Stimulated activated CD8-positive, alpha-beta memory T cell treated with anti-CD3 and anti-CD28 coated beads, Interleukin-7, amount 100 ng/mL, for 48 hours (primary cell): ENCODE measurements around the gene RIMBP2.

ENCODE experiments used
- DNase-seq, 2 donors: peaks; one replicate each; pipeline ENCODE4 v3.0.0-alpha.2; 2020; ENCODE audit warnings: low read depth in 1 of 2; ENCODE audit errors: extremely low read depth in 1 of 2

Gene RIMBP2

GRCh38 chr12:130454296-130454695, 261.8 kb downstream of the RIMBP2 start:
- no peak for DNase-seq

GRCh38 chr12:130452546-130452945, 263.6 kb downstream of the RIMBP2 start:
- DNase-seq: no peak

- DNase-seq: no peak
Observed at GRCh38 chr12:130451001-130451930, 264.8 kb downstream of the RIMBP2 start.

GRCh38 chr12:130449291-130449690, 266.8 kb downstream of the RIMBP2 start:
- no peak for DNase-seq

- DNase-seq: no peak
Observed at GRCh38 chr12:130448044-130448821, 267.9 kb downstream of the RIMBP2 start.

- DNase-seq: no peak
Observed at GRCh38 chr12:130447655-130447965, 268.5 kb downstream of the RIMBP2 start.

- no peak for DNase-seq
Observed at GRCh38 chr12:130446846-130447654, 269.0 kb downstream of the RIMBP2 start.

- no peak for DNase-seq
Observed at GRCh38 chr12:130444986-130445385, 271.1 kb downstream of the RIMBP2 start.

GRCh38 chr12:130444061-130444460, 272.0 kb downstream of the RIMBP2 start:
- DNase-seq: no peak

- no peak for DNase-seq
Observed at GRCh38 chr12:130441771-130442760, 274.0 kb downstream of the RIMBP2 start.

GRCh38 chr12:130440411-130441080, 275.6 kb downstream of the RIMBP2 start:
- no peak for DNase-seq

- no peak for DNase-seq
Observed at GRCh38 chr12:130439250-130439649, 276.8 kb downstream of the RIMBP2 start.

GRCh38 chr12:130438711-130439110, 277.4 kb downstream of the RIMBP2 start:
- DNase-seq: no peak

- DNase-seq: no peak
Observed at GRCh38 chr12:130438243-130438620, 277.9 kb downstream of the RIMBP2 start.

GRCh38 chr12:130437555-130438242, 278.4 kb downstream of the RIMBP2 start:
- no peak for DNase-seq

- DNase-seq: no peak
Observed at GRCh38 chr12:130436741-130437501, 279.2 kb downstream of the RIMBP2 start.

- DNase-seq: no peak
Observed at GRCh38 chr12:130435826-130436225, 280.3 kb downstream of the RIMBP2 start.

GRCh38 chr12:130435331-130435730, 280.8 kb downstream of the RIMBP2 start:
- no peak for DNase-seq
